Neural progenitor cell (in vitro differentiated cells): Measurements from ENCODE around the gene MAML3.

ENCODE experiments used
- EZH2phosphoT487 ChIP-seq: fragments of 200-600 bp; sonication (generic); IDR thresholded peaks from 2 replicates; pipeline ENCODE4 v1.6.1; 2017; ENCODE audit warnings: antibody characterized with exemption
- TF ChIP-seq, protein P1 (sequence below): fragments of 200-600 bp; sonication (generic); IDR thresholded peaks from 2 replicates; pipeline ENCODE4 v1.5.1; 2017; ENCODE audit warnings: antibody characterized with exemption, mild to moderate bottlenecking

DNA sequence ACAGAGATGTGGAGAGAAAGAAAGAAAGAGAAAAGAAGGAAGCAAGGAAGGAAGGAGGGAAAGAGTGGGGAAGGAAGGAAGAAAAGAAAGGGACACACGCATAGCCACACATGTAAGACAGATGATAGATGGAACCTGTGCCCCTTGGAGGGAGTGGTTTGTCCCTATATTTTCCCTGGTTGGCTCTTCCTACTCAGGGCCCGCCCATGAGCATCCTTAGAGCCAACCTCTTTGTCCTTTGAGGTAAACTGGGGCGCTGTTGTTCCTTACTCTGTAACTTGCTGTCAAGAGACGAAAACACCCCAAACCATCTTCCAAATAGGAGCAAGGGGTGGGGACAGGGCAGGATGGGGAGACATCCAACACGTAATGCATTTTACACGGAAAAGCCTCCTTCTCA is 220.9 kb downstream of the MAML3 start:
- TF ChIP-seq, protein P1, sequence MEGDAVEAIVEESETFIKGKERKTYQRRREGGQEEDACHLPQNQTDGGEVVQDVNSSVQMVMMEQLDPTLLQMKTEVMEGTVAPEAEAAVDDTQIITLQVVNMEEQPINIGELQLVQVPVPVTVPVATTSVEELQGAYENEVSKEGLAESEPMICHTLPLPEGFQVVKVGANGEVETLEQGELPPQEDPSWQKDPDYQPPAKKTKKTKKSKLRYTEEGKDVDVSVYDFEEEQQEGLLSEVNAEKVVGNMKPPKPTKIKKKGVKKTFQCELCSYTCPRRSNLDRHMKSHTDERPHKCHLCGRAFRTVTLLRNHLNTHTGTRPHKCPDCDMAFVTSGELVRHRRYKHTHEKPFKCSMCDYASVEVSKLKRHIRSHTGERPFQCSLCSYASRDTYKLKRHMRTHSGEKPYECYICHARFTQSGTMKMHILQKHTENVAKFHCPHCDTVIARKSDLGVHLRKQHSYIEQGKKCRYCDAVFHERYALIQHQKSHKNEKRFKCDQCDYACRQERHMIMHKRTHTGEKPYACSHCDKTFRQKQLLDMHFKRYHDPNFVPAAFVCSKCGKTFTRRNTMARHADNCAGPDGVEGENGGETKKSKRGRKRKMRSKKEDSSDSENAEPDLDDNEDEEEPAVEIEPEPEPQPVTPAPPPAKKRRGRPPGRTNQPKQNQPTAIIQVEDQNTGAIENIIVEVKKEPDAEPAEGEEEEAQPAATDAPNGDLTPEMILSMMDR = no peak
- no peak for TF ChIP-seq EZH2phosphoT487
